Measurements from ENCODE around the gene ADCY4.

The ADCY4 gene

DNA sequence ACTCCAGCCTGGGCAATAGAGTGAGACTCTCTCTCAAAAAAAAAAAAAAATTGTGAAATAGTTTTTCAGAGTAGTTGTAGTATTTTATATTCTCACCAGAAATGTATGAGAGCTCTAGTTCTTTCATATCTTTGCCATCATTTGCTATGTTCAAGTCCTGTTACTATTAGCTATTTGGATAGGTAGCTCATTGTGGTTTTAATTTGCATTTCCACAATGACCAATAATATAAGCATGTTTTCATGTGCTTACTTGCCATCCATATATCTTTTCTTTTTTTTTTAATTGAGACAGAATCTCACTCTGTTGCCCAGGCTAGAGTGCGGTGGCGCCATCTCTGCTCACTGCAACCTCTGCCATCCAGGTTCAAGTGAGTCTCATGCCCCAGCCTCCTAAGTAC lies 13.3 kb upstream of the ADCY4 start:
- no peak for TF ChIP-seq TCF4 (CRISPR knock-in tag; IDR thresholded peaks at IDR 0.05; ENCODE audit: borderline replicate concordance)
- ATAC-seq, result no peak

DNA sequence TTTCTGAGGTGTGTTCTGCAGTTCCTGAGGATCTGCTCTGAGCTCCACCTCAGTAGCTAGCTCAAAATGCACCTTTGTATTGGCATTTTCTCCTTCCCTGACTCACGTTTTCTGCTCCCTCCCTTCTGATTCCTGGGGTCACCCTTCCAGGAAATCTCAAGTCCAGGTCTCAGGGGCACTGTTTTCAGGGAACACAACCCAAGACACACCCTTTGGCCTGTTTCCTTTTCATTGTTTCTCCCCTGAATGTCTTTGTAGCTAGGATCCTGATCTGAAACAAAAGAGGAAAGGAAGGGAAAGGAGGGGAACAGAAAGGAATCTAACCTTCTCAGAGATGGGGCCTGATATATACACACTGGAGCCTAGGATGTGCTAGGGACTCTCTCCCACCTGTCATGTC lies 12.3 kb upstream of the ADCY4 start:
- TF ChIP-seq TCF4 (CRISPR knock-in tag; IDR thresholded peaks at IDR 0.05; ENCODE audit: borderline replicate concordance) (no peak), ARNTL (CRISPR knock-in tag; IDR thresholded peaks at IDR 0.05; ENCODE audit: borderline replicate concordance, low read depth) (no peak), ZNF70 (CRISPR knock-in tag; IDR thresholded peaks at IDR 0.05) (no peak), ISL1 (CRISPR knock-in tag; IDR thresholded peaks at IDR 0.05) (no peak), ZNF8 (CRISPR knock-in tag; IDR thresholded peaks at IDR 0.05) (no peak), TSHZ2 (CRISPR knock-in tag; IDR thresholded peaks at IDR 0.05) (no peak), CSDC2 (CRISPR knock-in tag; IDR thresholded peaks at IDR 0.05) (no peak), BACH2 (CRISPR knock-in tag; IDR thresholded peaks at IDR 0.05; ENCODE audit: borderline replicate concordance) (no peak), PPARA (CRISPR knock-in tag; IDR thresholded peaks at IDR 0.05; ENCODE audit: borderline replicate concordance) (no peak), ESRRG (CRISPR knock-in tag; IDR thresholded peaks at IDR 0.05) (no peak)
- ATAC-seq, result no peak

- no peak for TF ChIP-seq ZC3H10 (CRISPR knock-in tag; IDR thresholded peaks at IDR 0.05)
- TF ChIP-seq TCF4 (CRISPR knock-in tag; IDR thresholded peaks at IDR 0.05; ENCODE audit: borderline replicate concordance), result no peak
- no peak for TF ChIP-seq CSDC2 (CRISPR knock-in tag; IDR thresholded peaks at IDR 0.05)
- no peak for TF ChIP-seq SNAI2 (CRISPR knock-in tag; IDR thresholded peaks at IDR 0.05)
- no peak for TF ChIP-seq ZNF70 (CRISPR knock-in tag; IDR thresholded peaks at IDR 0.05)
- TF ChIP-seq, protein P1, sequence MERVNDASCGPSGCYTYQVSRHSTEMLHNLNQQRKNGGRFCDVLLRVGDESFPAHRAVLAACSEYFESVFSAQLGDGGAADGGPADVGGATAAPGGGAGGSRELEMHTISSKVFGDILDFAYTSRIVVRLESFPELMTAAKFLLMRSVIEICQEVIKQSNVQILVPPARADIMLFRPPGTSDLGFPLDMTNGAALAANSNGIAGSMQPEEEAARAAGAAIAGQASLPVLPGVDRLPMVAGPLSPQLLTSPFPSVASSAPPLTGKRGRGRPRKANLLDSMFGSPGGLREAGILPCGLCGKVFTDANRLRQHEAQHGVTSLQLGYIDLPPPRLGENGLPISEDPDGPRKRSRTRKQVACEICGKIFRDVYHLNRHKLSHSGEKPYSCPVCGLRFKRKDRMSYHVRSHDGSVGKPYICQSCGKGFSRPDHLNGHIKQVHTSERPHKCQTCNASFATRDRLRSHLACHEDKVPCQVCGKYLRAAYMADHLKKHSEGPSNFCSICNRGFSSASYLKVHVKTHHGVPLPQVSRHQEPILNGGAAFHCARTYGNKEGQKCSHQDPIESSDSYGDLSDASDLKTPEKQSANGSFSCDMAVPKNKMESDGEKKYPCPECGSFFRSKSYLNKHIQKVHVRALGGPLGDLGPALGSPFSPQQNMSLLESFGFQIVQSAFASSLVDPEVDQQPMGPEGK (CRISPR knock-in tag; IDR thresholded peaks at IDR 0.05; ENCODE audit: borderline replicate concordance), result no peak
- TF ChIP-seq OSR1 (CRISPR knock-in tag; IDR thresholded peaks at IDR 0.05), result no peak
- TF ChIP-seq ZNF565 (CRISPR knock-in tag; conservative IDR thresholded peaks at IDR 0.05; ENCODE audit: low read depth), result no peak
- TF ChIP-seq, protein P2, sequence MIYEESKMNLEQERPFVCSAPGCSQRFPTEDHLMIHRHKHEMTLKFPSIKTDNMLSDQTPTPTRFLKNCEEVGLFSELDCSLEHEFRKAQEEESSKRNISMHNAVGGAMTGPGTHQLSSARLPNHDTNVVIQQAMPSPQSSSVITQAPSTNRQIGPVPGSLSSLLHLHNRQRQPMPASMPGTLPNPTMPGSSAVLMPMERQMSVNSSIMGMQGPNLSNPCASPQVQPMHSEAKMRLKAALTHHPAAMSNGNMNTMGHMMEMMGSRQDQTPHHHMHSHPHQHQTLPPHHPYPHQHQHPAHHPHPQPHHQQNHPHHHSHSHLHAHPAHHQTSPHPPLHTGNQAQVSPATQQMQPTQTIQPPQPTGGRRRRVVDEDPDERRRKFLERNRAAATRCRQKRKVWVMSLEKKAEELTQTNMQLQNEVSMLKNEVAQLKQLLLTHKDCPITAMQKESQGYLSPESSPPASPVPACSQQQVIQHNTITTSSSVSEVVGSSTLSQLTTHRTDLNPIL (CRISPR knock-in tag; IDR thresholded peaks at IDR 0.05; ENCODE audit: low read depth), result no peak
- TF ChIP-seq ZNF8 (CRISPR knock-in tag; IDR thresholded peaks at IDR 0.05), result no peak
- no peak for TF ChIP-seq POU6F1 (CRISPR knock-in tag; IDR thresholded peaks at IDR 0.05; ENCODE audit: borderline replicate concordance, low read depth)
- TF ChIP-seq ARNTL (CRISPR knock-in tag; IDR thresholded peaks at IDR 0.05; ENCODE audit: borderline replicate concordance, low read depth), result no peak
- ATAC-seq, result no peak
Measured at GRCh38 chr14:24343795-24344660, 9.2 kb upstream of the ADCY4 start.

DNA sequence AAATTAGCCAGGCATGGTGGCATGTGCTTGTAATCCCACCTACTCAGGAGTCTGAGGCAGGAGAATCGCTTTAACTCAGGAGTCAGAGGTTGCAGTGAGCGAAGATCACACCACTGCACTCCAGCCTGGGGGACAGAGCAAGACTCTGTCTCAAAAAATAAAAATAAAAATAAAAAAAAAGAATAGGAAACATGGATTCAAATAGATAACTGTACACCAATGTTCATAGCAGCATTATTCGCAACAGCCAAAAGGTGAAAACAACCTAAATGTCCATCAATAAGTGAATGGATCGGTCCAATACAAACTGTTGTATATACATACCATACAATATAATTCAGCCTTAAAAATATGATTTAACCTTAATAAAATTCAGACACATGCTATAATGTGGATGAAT lies 8.0 kb upstream of the ADCY4 start:
- no peak for TF ChIP-seq TOX (CRISPR knock-in tag; IDR thresholded peaks at IDR 0.05; ENCODE audit: borderline replicate concordance)
- TF ChIP-seq POU6F1 (CRISPR knock-in tag; IDR thresholded peaks at IDR 0.05; ENCODE audit: borderline replicate concordance, low read depth), result no peak
- TF ChIP-seq, protein P1 (CRISPR knock-in tag; IDR thresholded peaks at IDR 0.05; ENCODE audit: borderline replicate concordance), result no peak
- TF ChIP-seq RARB (CRISPR knock-in tag; IDR thresholded peaks at IDR 0.05), result no peak
- TF ChIP-seq PPARA (CRISPR knock-in tag; IDR thresholded peaks at IDR 0.05; ENCODE audit: borderline replicate concordance), result no peak
- no peak for TF ChIP-seq ZNF565 (CRISPR knock-in tag; conservative IDR thresholded peaks at IDR 0.05; ENCODE audit: low read depth)
- no peak for TF ChIP-seq ZC3H10 (CRISPR knock-in tag; IDR thresholded peaks at IDR 0.05)
- no peak for TF ChIP-seq SNAI2 (CRISPR knock-in tag; IDR thresholded peaks at IDR 0.05)
- no peak for TF ChIP-seq ARNTL (CRISPR knock-in tag; IDR thresholded peaks at IDR 0.05; ENCODE audit: borderline replicate concordance, low read depth)
- no peak for TF ChIP-seq TSHZ2 (CRISPR knock-in tag; IDR thresholded peaks at IDR 0.05)
- no peak for ATAC-seq

Measured in SK-N-SH treated with all-trans-retinoic acid at 6 μM for 48 hours (cell line).